Panc1 (cell line): ENCODE measurements around the gene ST3GAL4. TPM values are rescaled to one million over a fixed set of nuclear protein-coding genes. Genes with fewer than 3 reads are reported as not detected.

Source experiments
- ATAC-seq: fragments of 200-7000 bp; cut with Tn5 transposase; 2 replicates; pipeline ENCODE4 v1.9.1; 2020; ENCODE audit warnings: mild to moderate bottlenecking, moderate library complexity
- BruUV-seq: library from RNA; stranded (reverse); fragments of 400-500 nt; replicated peaks from 2 replicates; lab custom pipeline; 2021; lab: Mats Ljungman, UMichigan
- CTCF ChIA-PET: fragments of 300-600 bp; sonication (Branson Sonifier 250); formaldehyde crosslinking; loops from one replicate; lab custom pipeline; 2022; ENCODE audit warnings: antibody characterized with exemption; lab: Charles Lee
- POLR2A ChIA-PET: fragments of 300-600 bp; sonication (Branson Sonifier 250); formaldehyde crosslinking; loops from one replicate; lab custom pipeline; 2022; ENCODE audit warnings: antibody characterized with exemption; lab: Charles Lee
- DNase-seq: peaks from one replicate; pipeline ENCODE4 v3.0.0-alpha.2; 2010; ENCODE audit warnings: low read depth, low spot score
- H3K27ac ChIP-seq: 2 replicates; pipeline ENCODE4 v1.5.1; 2011; ENCODE audit warnings: mild to moderate bottlenecking, low read length, inconsistent platforms
- H3K27me3 ChIP-seq: fragments of 200-500 bp; sonication (Bioruptor generic); 2 replicates; pipeline ENCODE4 v1.6.0; 2014; ENCODE audit warnings: low read length, inconsistent platforms; ENCODE audit not compliant: control insufficient read depth, insufficient read depth
- H3K36me3 ChIP-seq: fragments of 200-500 bp; sonication (Bioruptor generic); 2 replicates; pipeline ENCODE4 v1.5.1; 2014; ENCODE audit warnings: inconsistent platforms, mild to moderate bottlenecking, low read length, moderate library complexity; ENCODE audit not compliant: control insufficient read depth, insufficient read depth
- H3K4me1 ChIP-seq: 2 replicates; pipeline ENCODE4 v1.5.1; 2011; ENCODE audit warnings: inconsistent platforms, mild to moderate bottlenecking, low read length, moderate library complexity; ENCODE audit not compliant: control insufficient read depth, insufficient read depth
- H3K4me3 ChIP-seq, 2 experiments: 2 replicates each; pipeline ENCODE4 v1.5.1; 2011 to 2012; ENCODE audit warnings: low read depth in 2 of 2, low read length in 2 of 2, mild to moderate bottlenecking in 2 of 2, inconsistent platforms in 1 of 2, moderate library complexity in 1 of 2
- H3K9me3 ChIP-seq: fragments of 200-500 bp; sonication (Bioruptor generic); 2 replicates; pipeline ENCODE4 v1.5.1; 2014; ENCODE audit warnings: low read depth, mild to moderate bottlenecking, inconsistent platforms, low read length, moderate library complexity; ENCODE audit not compliant: control insufficient read depth, insufficient read depth
- POLR2AphosphoS5 ChIP-seq: IDR thresholded peaks from 2 replicates; pipeline ENCODE4 v1.6.1; 2012; ENCODE audit warnings: mild to moderate bottlenecking, low read depth, low read length, moderate library complexity
- REST ChIP-seq, 2 experiments: IDR thresholded peaks; 2 replicates each; pipeline ENCODE4 v1.6.1; 2011 to 2012; ENCODE audit warnings: low read depth in 2 of 2, control low read depth in 1 of 2, low read length in 1 of 2, mild to moderate bottlenecking in 1 of 2, moderate library complexity in 1 of 2; ENCODE audit not compliant: insufficient read depth in 1 of 2
- SIN3A ChIP-seq: IDR thresholded peaks from 2 replicates; pipeline ENCODE4 v1.6.1; 2012; ENCODE audit warnings: low read depth, mild to moderate bottlenecking, low read length, moderate library complexity, borderline replicate concordance; ENCODE audit not compliant: insufficient read depth
- TCF7L2 ChIP-seq: IDR thresholded peaks from 2 replicates; pipeline ENCODE4 v1.6.1; 2011; ENCODE audit warnings: mild to moderate bottlenecking, low read depth, low read length, inconsistent platforms
- in situ Hi-C: cut with HindIII; loops from 2 replicates; pipeline ENCODE4 v1.10.0; 2016; ENCODE audit warnings: low sequenced_read_pairs, low pct_unique_long_range_greater_than_20kb
- intact Hi-C: fragments of 100-400 bp; cut with micrococcal nuclease; formaldehyde crosslinking; loops from one replicate; pipeline ENCODE4 v1.10.0; 2022; ENCODE audit not compliant: unreplicated experiment
- total RNA-seq: library from RNA; stranded (reverse); gene quantifications from one replicate; pipeline ENCODE4 v1.2.1, GENCODE V29; 2021; ENCODE audit not compliant: unreplicated experiment
- TF ChIP-seq, protein P1 (sequence below): fragments of 450-650 bp; IDR thresholded peaks from 2 replicates; pipeline ENCODE4 v1.5.1; 2017; ENCODE audit warnings: mild to moderate bottlenecking

ST3GAL4 gene
- total RNA-seq, 1 experiment from 2014 or later, result 56.6 TPM

GRCh38 chr11:126318574-126319373 lies 36.7 kb upstream of the ST3GAL4 start:
- intact Hi-C loops, result loop anchor here (10.0 kb wide), 1 partner anchor 106 kb away; no protein-coding TSS in a partner anchor
- BruUV-seq, result no TSS peak
- Histone ChIP-seq H3K9me3 (no peaks in the 10 kb centered on the region), H3K27me3 (no peaks in the 10 kb centered on the region), H3K4me1 (no peaks in the 10 kb centered on the region), H3K27ac (no peak overlapping the region), H3K4me3 (no peak overlapping the region), H3K36me3 (no peaks in the 10 kb centered on the region)
- ChIA-PET POLR2A (interaction anchor here (0.6 kb wide), 1 partner anchor 96 kb away, joined by 7 read pairs; no protein-coding TSS in a partner anchor), CTCF (interaction anchor here (1.2 kb wide), 1 partner anchor 8 kb away, joined by 5 read pairs; no protein-coding TSS in a partner anchor)
- TF ChIP-seq POLR2AphosphoS5, result no peak
- TF ChIP-seq REST (IDR thresholded peaks at IDR 0.05; ENCODE audit: insufficient read depth in 1 of 2, low read depth in 2 of 2, low read length in 1 of 2), result no peak
- no peak for TF ChIP-seq TCF7L2
- no peak for TF ChIP-seq SIN3A
- TF ChIP-seq, protein P1, sequence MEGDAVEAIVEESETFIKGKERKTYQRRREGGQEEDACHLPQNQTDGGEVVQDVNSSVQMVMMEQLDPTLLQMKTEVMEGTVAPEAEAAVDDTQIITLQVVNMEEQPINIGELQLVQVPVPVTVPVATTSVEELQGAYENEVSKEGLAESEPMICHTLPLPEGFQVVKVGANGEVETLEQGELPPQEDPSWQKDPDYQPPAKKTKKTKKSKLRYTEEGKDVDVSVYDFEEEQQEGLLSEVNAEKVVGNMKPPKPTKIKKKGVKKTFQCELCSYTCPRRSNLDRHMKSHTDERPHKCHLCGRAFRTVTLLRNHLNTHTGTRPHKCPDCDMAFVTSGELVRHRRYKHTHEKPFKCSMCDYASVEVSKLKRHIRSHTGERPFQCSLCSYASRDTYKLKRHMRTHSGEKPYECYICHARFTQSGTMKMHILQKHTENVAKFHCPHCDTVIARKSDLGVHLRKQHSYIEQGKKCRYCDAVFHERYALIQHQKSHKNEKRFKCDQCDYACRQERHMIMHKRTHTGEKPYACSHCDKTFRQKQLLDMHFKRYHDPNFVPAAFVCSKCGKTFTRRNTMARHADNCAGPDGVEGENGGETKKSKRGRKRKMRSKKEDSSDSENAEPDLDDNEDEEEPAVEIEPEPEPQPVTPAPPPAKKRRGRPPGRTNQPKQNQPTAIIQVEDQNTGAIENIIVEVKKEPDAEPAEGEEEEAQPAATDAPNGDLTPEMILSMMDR, result no peak
- no peak for DNase-seq
- ATAC-seq, result 0 out of 2 replicates have a peak, but pooled peaks have one; percentile 38
- in situ Hi-C loops, result no loop called here

DNA sequence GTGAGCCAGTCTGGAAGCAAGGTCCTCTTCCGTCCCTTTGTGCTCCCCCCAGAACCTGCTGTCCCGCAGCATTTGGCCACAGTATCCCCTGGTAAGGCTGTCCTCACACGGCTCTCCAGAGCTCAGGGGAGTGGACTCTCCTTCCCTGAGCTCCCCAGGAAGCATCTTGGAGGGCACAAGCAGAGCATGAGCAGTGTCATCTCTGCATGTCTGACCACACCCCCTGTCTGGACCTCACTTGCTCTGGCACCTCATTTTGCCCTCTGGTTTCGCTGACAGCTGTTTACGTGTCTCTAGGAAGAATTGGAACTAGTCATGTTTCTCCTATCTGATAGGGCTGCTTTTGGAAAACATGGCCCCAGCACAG lies 36.1 kb upstream of the ST3GAL4 start:
- no peak for DNase-seq

More for the DNA sequence above, 36.1 kb upstream of the ST3GAL4 start:
- Histone ChIP-seq H3K27ac (no peak overlapping the region), H3K4me3 (no peak overlapping the region), H3K9me3 (no peaks in the 10 kb centered on the region), H3K36me3 (no peaks in the 10 kb centered on the region), H3K4me1 (no peaks in the 10 kb centered on the region), H3K27me3 (no peaks in the 10 kb centered on the region)
- in situ Hi-C loops (no loop called here), intact Hi-C loops (loop anchor here (10.0 kb wide), 1 partner anchor 105 kb away; no protein-coding TSS in a partner anchor)
- TF ChIP-seq POLR2AphosphoS5 (no peak), SIN3A (no peak), REST (IDR thresholded peaks at IDR 0.05; ENCODE audit: insufficient read depth in 1 of 2, low read depth in 2 of 2, low read length in 1 of 2) (no peak), TCF7L2 (no peak)
- TF ChIP-seq, protein P1, result no peak
- POLR2A ChIA-PET, result interaction anchor here (0.6 kb wide), 1 partner anchor 97 kb away, joined by 7 read pairs; no protein-coding TSS in a partner anchor
- BruUV-seq, result no TSS peak
- CTCF ChIA-PET, result interaction anchor here (1.2 kb wide), 1 partner anchor 9 kb away, joined by 5 read pairs; no protein-coding TSS in a partner anchor
- ATAC-seq, result no peak
